Endothelial cell of umbilical vein (primary cell): ENCODE measurements around the gene PRSS53. TPM values are rescaled to one million over a fixed set of nuclear protein-coding genes. Genes with fewer than 3 reads are reported as not detected.

ENCODE experiments used
- BruUV-seq: library from RNA; stranded (reverse); fragments of 400-500 nt; replicated peaks from 2 replicates; lab custom pipeline; 2021; lab: Mats Ljungman, UMichigan
- CTCF ChIA-PET: fragments of 300-600, 350-600 bp; sonication (Branson Sonifier 250); formaldehyde crosslinking; loops from one replicate; lab custom pipeline; 2021; ENCODE audit warnings: antibody characterized with exemption, inconsistent platforms; lab: Charles Lee
- POLR2A ChIA-PET: fragments of 300-600, 350-600 bp; sonication (Branson Sonifier 250); formaldehyde crosslinking; loops from one replicate; lab custom pipeline; 2021; ENCODE audit warnings: antibody characterized with exemption, inconsistent platforms; lab: Charles Lee
- DNase-seq: peaks from one replicate; pipeline ENCODE4 v3.0.0-alpha.2; 2011; ENCODE audit warnings: low read depth, low spot score
- FAIRE-seq: peaks from 2 replicates; lab custom pipeline; 2011; peaks lifted over from hg19 to GRCh38; lab: Jason Lieb, UNC
- H2AFZ ChIP-seq: 2 replicates; pipeline ENCODE4 v1.6.0; 2012; ENCODE audit warnings: low read depth, low read length, control low read depth, inconsistent platforms
- H3K27ac ChIP-seq: 2 replicates; pipeline ENCODE4 v1.5.1; 2011; ENCODE audit warnings: low read depth, mild to moderate bottlenecking, control low read depth, low read length, moderate library complexity; ENCODE audit not compliant: insufficient read depth
- H3K27me3 ChIP-seq, 2 experiments: 2 replicates each; pipeline versions ENCODE4 v1.6.0 to v1.6.1; 2011; ENCODE audit warnings: low read length in 2 of 2, mixed read lengths in 1 of 2; ENCODE audit not compliant: control insufficient read depth in 2 of 2, insufficient read depth in 2 of 2
- H3K36me3 ChIP-seq, 2 experiments: 2 replicates in 1 of 2; 3 replicates in 1 of 2; pipeline ENCODE4 v1.5.1; 2011; ENCODE audit warnings: low read length in 2 of 2, mild to moderate bottlenecking in 1 of 2, moderate library complexity in 1 of 2; ENCODE audit not compliant: control insufficient read depth in 2 of 2, insufficient read depth in 2 of 2; ENCODE audit errors: extremely low read depth in 1 of 2
- H3K4me1 ChIP-seq: 3 replicates; pipeline ENCODE4 v1.5.1; 2011; ENCODE audit warnings: mild to moderate bottlenecking, low read length; ENCODE audit not compliant: control insufficient read depth, insufficient read depth; ENCODE audit errors: extremely low read depth
- H3K4me2 ChIP-seq: 2 replicates; pipeline ENCODE4 v1.6.1; 2011; ENCODE audit warnings: low read length, control low read depth, mixed read lengths; ENCODE audit not compliant: insufficient read depth
- H3K4me3 ChIP-seq, 3 experiments: fragments of 200-600 bp in 1 of 3; sonication (generic), shearing (Covaris generic) in 1 of 3; replicated peaks in 1 of 3; 2 replicates each; pipeline ENCODE4 v1.5.1; 2011 to 2016; ENCODE audit warnings: control low read depth in 3 of 3, low read length in 3 of 3, mild to moderate bottlenecking in 2 of 3, inconsistent platforms in 1 of 3, low read depth in 1 of 3, moderate library complexity in 1 of 3; ENCODE audit not compliant: insufficient read depth in 1 of 3
- H3K79me2 ChIP-seq: 2 replicates; pipeline ENCODE4 v1.6.0; 2012; ENCODE audit warnings: low read length, inconsistent platforms; ENCODE audit not compliant: control insufficient read depth, insufficient read depth
- H3K9ac ChIP-seq: replicated peaks from 2 replicates; pipeline ENCODE3; 2011; ENCODE audit warnings: low read length, control low read depth; ENCODE audit not compliant: insufficient read depth; ENCODE audit errors: extremely low read depth
- H3K9me1 ChIP-seq: replicated peaks from 3 replicates; pipeline ENCODE4 v1.6.0; 2011; ENCODE audit warnings: mild to moderate bottlenecking, low read length; ENCODE audit not compliant: control insufficient read depth, insufficient read depth; ENCODE audit errors: extremely low read depth
- H3K9me3 ChIP-seq: replicated peaks from 2 replicates; pipeline ENCODE4 v1.5.1; 2012; ENCODE audit warnings: low read length, inconsistent platforms; ENCODE audit not compliant: control insufficient read depth, insufficient read depth
- H4K20me1 ChIP-seq: replicated peaks from 2 replicates; pipeline ENCODE3; 2011; ENCODE audit warnings: mild to moderate bottlenecking, low read length; ENCODE audit not compliant: control insufficient read depth, insufficient read depth; ENCODE audit errors: extremely low read depth
- CTCF ChIP-seq, 2 donors: IDR thresholded peaks; 1 replicate in 1 of 2; 2 replicates in 1 of 2; pipeline ENCODE4 v1.5.1; 2011; ENCODE audit warnings: low read length in 2 of 2, mild to moderate bottlenecking in 2 of 2, moderate library complexity in 2 of 2, control low read depth in 1 of 2, inconsistent platforms in 1 of 2, low read depth in 1 of 2; ENCODE audit not compliant: insufficient read depth in 1 of 2; ENCODE audit errors: extremely low read depth in 1 of 2
- GATA2 ChIP-seq: IDR thresholded peaks from 2 replicates; pipeline ENCODE4 v1.7.0; 2011; ENCODE audit warnings: low read depth, mild to moderate bottlenecking, moderate library complexity, mixed read lengths, low read length; ENCODE audit not compliant: insufficient read length, insufficient read depth
- MYC ChIP-seq: IDR thresholded peaks from one replicate; pipeline ENCODE4 v1.6.1; 2011; ENCODE audit warnings: mild to moderate bottlenecking, low read depth, low read length
- POLR2A ChIP-seq: IDR thresholded peaks from 2 replicates; pipeline ENCODE4 v1.6.1; 2012; ENCODE audit warnings: low read depth, mild to moderate bottlenecking, control low read depth, low read length
- POLR2AphosphoS5 ChIP-seq: IDR thresholded peaks from 2 replicates; pipeline ENCODE4 v1.6.1; 2012; ENCODE audit warnings: low read depth, mild to moderate bottlenecking, control low read depth, low read length, moderate library complexity; ENCODE audit not compliant: insufficient read depth
- dilution Hi-C: fragments of 300-500 bp; cut with MboI; formaldehyde crosslinking; loops from one replicate; pipeline ENCODE4 v1.15.0; 2019; ENCODE audit warnings: low sequenced_read_pairs; ENCODE audit not compliant: extremely low pct_ligation_motif_present
- intact Hi-C: fragments of 100-400 bp; cut with micrococcal nuclease; formaldehyde crosslinking; loops from one replicate; pipeline ENCODE4 v1.10.0; 2022
- polyA plus RNA-seq, 4 experiments: library from polyadenylated mRNA; depleted of rRNA in 3 of 4; stranded (reverse) in 3 of 4; unstranded in 1 of 4; fragments of >200 nt; gene quantifications; 2 replicates each; pipeline versions ENCODE4 v1.2.1 to v1.2.3, GENCODE V29; 2011 to 2012; ENCODE audit warnings: missing spikeins in 1 of 4
- total RNA-seq: library from RNA; stranded (reverse); gene quantifications from 2 replicates; pipeline ENCODE4 v1.2.3, GENCODE V29; 2021
- TF ChIP-seq, protein P1 (sequence below): IDR thresholded peaks from 2 replicates; pipeline ENCODE4 v1.6.1; 2011; ENCODE audit not compliant: insufficient read depth, insufficient read length

PRSS53 gene
- total and polyA plus RNA-seq, 2 donors (not counting 3 experiments of a cell fraction or from before 2014, with no cell fraction given), result 2.8 to 3.5 TPM

DNA sequence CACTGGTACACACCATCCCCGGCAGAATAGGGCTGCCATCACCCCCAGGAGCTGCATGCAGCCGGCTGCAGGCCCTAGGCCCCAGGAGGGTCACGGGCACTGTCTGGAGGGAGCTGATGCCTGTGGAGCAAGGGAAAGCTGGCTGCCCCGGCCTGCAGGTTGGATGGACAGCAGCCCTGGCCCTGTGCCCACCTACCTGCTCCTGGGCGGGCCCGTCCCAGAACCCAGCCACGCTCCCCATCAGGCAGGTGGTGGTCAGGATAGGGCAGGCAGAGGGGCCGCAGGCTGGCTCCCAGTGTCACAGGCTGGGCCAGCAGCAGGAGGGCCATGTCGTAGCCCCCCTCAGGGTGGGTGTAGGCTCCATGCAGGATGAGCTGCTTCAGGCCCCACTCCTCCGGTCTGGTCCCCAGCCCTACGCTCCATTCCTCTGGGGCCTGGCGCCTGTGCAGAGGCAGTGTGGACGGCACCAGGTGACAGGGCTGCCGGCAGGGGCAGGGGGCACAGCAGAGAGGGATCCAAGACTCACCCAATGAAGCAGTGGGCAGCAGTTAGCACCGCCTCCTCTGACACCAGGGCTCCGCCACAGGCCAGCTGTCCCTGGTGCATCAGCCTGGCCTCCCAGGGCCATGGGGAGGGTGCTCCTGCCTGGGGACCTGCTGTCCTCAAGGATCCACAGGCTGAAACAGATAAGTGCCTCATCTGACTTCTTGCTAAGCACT, 4.0 kb downstream of the PRSS53 start:
- peak; percentile 20 for TF ChIP-seq POLR2AphosphoS5
- TF ChIP-seq POLR2A, result no peak
- Histone ChIP-seq H3K9me1 (no peaks in the 10 kb centered on the region), H3K27me3 (no peaks in the 10 kb centered on the region), H3K9me3 (no peaks in the 10 kb centered on the region), H3K79me2 (no peaks in the 10 kb centered on the region), H3K36me3 (peaks cover 0 to 17% of the 10 kb centered on the region in 2 experiments), H3K4me3 (no peak overlapping the region), H3K4me1 (no peaks in the 10 kb centered on the region), H2AFZ (no peak overlapping the region), H3K9ac (no peak overlapping the region), H3K27ac (no peak overlapping the region), H4K20me1 (no peaks in the 10 kb centered on the region), H3K4me2 (no peak overlapping the region)
- dilution Hi-C loops (no loop called here), intact Hi-C loops (no loop called here)
- no peak for DNase-seq
- no TSS peak for BruUV-seq
- ChIA-PET CTCF (interaction anchor here (1.5 to 1.8 kb wide), 2 partner anchors 16 to 100 kb away, joined by 3 to 5 read pairs; partner anchors contain the start of gene HSD3B7), POLR2A (interaction anchor here (0.5 to 1.9 kb wide), 3 partner anchors 11 to 68 kb away, joined by 3 to 6 read pairs (median 5); partner anchors contain the start of genes ZNF646 and ZNF668)
- no peak for FAIRE-seq

DNA sequence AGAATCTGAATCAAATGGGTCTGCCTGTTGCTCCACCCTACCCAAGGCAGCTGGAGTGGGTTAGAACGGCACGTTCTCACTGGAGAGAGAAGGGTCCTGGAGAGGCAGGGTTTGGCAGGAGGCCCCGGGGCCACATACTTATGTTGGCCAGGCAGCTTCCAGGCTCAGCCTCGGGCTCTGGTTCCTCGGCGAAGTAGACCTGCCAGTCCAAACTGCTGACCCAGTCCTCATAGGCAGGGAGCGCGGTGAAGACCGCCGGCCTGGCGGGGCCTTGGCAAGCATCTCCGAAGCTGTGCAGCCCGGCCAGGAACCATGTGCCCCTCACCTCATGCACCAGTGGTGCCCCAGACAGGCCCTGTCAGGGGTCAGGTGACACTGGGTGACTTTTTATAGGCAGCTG, 4.8 kb downstream of the PRSS53 start:
- TF ChIP-seq POLR2A (no peak), GATA2 (no peak), MYC (no peak), CTCF (IDR thresholded peaks at IDR 0.05; ENCODE audit: extremely low read depth in 1 of 2, insufficient read depth in 1 of 2, low read depth in 1 of 2, low read length in 2 of 2) (no peak)
- TF ChIP-seq, protein P1, sequence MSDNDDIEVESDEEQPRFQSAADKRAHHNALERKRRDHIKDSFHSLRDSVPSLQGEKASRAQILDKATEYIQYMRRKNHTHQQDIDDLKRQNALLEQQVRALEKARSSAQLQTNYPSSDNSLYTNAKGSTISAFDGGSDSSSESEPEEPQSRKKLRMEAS, result no peak
- Histone ChIP-seq H3K27ac (no peak overlapping the region), H3K36me3 (peaks cover 0 to 21% of the 10 kb centered on the region in 2 experiments), H3K27me3 (no peaks in the 10 kb centered on the region), H4K20me1 (no peaks in the 10 kb centered on the region), H3K79me2 (peaks cover 2% of the 10 kb centered on the region), H3K4me1 (no peaks in the 10 kb centered on the region), H3K4me3 (no peak overlapping the region), H2AFZ (no peak overlapping the region), H3K9ac (no peak overlapping the region), H3K9me3 (no peaks in the 10 kb centered on the region), H3K4me2 (no peak overlapping the region), H3K9me1 (no peaks in the 10 kb centered on the region)
- ChIA-PET POLR2A (interaction anchor here (1.9 kb wide), 1 partner anchor 10 kb away, joined by 6 read pairs; the partner anchor contains the start of genes ZNF646 and ZNF668), CTCF (interaction anchor here (1.0 to 1.5 kb wide), 2 partner anchors 10 to 16 kb away, joined by 3 read pairs; partner anchors contain the start of genes ZNF646 and ZNF668)
- FAIRE-seq (no peak), DNase-seq (no peak)
- dilution Hi-C loops (no loop called here), intact Hi-C loops (no loop called here)
- no TSS peak for BruUV-seq
